ENCODE results near the gene FAM193A. TPM values are rescaled to one million over a fixed set of nuclear protein-coding genes. Genes with fewer than 3 reads are reported as not detected.
A peak's percentile ranks its signal among the peaks of the same experiment; 100 is the strongest.

FAM193A gene
- total RNA-seq, 6 experiments from 2014 or later = 20.4 to 22.3 (median 20.8) TPM

- H3K27ac Mint-ChIP-seq = no peak overlapping the region
- no peaks in the 10 kb centered on the region for H3K9me3 Mint-ChIP-seq
- no peak for DNase-seq
- peaks cover 40% of the 10 kb centered on the region for H3K36me3 Mint-ChIP-seq (ENCODE audit: low read depth)
- no peak overlapping the region for H3K4me3 Mint-ChIP-seq
- TF ChIP-seq CTCF (IDR thresholded peaks at IDR 0.05) = no peak
- peaks cover 50% of the 10 kb centered on the region for H3K4me1 Mint-ChIP-seq (ENCODE audit: low read depth)
- peaks cover 3% of the 10 kb centered on the region for H3K27me3 Mint-ChIP-seq (ENCODE audit: insufficient read depth)
Observed at GRCh38 chr4:2742823-2743517, 206.5 kb downstream of the FAM193A start.

- Mint-ChIP-seq H3K27me3 (ENCODE audit: insufficient read depth) (peaks cover 3% of the 10 kb centered on the region), H3K4me3 (no peak overlapping the region), H3K36me3 (ENCODE audit: low read depth) (peaks cover 35% of the 10 kb centered on the region), H3K4me1 (ENCODE audit: low read depth) (peaks cover 44% of the 10 kb centered on the region), H3K27ac (no peak overlapping the region), H3K9me3 (no peaks in the 10 kb centered on the region)
- no peak for DNase-seq
- TF ChIP-seq CTCF (IDR thresholded peaks at IDR 0.05) = no peak
Observed at GRCh38 chr4:2743518-2744445, 207.3 kb downstream of the FAM193A start.

GRCh38 chr4:2744576-2745270, 208.3 kb downstream of the FAM193A start:
- Mint-ChIP-seq H3K4me3 (no peak overlapping the region), H3K9me3 (no peaks in the 10 kb centered on the region), H3K27ac (no peak overlapping the region; the same call in 1 of the 2 replicates), H3K4me1 (ENCODE audit: low read depth) (peaks cover 44% of the 10 kb centered on the region), H3K36me3 (ENCODE audit: low read depth) (peaks cover 34% of the 10 kb centered on the region), H3K27me3 (ENCODE audit: insufficient read depth) (peaks cover 3% of the 10 kb centered on the region)
- TF ChIP-seq CTCF (IDR thresholded peaks at IDR 0.05) = no peak
- DNase-seq = no peak

GRCh38 chr4:2745516-2745915, 209.1 kb downstream of the FAM193A start:
- TF ChIP-seq CTCF (IDR thresholded peaks at IDR 0.05) = no peak
- Mint-ChIP-seq H3K27ac (peak overlapping the region; percentile 86), H3K27me3 (ENCODE audit: insufficient read depth) (no peaks in the 10 kb centered on the region; the same call in 1 of the 2 replicates), H3K4me3 (no peak overlapping the region), H3K36me3 (ENCODE audit: low read depth) (peaks cover 29% of the 10 kb centered on the region), H3K4me1 (ENCODE audit: low read depth) (peaks cover 44% of the 10 kb centered on the region), H3K9me3 (no peaks in the 10 kb centered on the region)
- DNase-seq = no peak

- Mint-ChIP-seq H3K4me1 (ENCODE audit: low read depth) (peaks cover 39% of the 10 kb centered on the region), H3K27me3 (ENCODE audit: insufficient read depth) (no peaks in the 10 kb centered on the region; the same call in 1 of the 2 replicates), H3K4me3 (no peak overlapping the region; the same call in none of the 2 replicates), H3K9me3 (no peaks in the 10 kb centered on the region), H3K36me3 (ENCODE audit: low read depth) (peaks cover 24% of the 10 kb centered on the region), H3K27ac (peak overlapping the region; percentile 86)
- DNase-seq = peak; percentile 77
- TF ChIP-seq CTCF (IDR thresholded peaks at IDR 0.05) = no peak
Observed at GRCh38 chr4:2745981-2746806, 209.7 kb downstream of the FAM193A start.
